GM20431 (cell line): ENCODE results near the gene NINL.
"Not testable (repeated sequence)": the region's sequence is repeated elsewhere in the genome, so short reads cannot be mapped to it uniquely, and the experiment has no call there.

Experiments
- in situ Hi-C: fragments of 300-500 bp; cut with MseI, MboI; formaldehyde crosslinking; loops from one replicate; pipeline ENCODE4 v1.15.0; 2020; ENCODE audit warnings: low sequenced_read_pairs; ENCODE audit not compliant: unreplicated experiment

NINL gene

DNA sequence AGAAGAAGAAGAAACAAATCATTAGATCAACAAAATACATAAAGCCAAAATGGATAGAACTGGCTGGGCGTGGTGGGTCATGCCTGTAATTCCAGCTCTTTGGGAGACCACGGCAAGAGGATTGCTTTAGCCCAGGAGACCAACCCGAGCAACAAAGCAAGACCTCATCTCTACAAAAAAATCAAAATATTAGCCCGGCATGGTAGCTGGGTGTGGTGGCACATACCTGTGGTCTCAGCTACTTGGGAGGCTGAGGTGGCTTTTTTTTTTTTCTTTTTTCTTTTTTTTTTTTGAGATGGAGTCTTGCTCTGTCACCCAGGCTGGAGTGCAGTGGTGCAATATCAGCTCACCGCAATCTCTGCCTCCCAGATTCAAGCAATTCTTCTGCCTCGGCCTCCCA is 21.5 kb downstream of the NINL start:
- in situ Hi-C loops = no loop called here

DNA sequence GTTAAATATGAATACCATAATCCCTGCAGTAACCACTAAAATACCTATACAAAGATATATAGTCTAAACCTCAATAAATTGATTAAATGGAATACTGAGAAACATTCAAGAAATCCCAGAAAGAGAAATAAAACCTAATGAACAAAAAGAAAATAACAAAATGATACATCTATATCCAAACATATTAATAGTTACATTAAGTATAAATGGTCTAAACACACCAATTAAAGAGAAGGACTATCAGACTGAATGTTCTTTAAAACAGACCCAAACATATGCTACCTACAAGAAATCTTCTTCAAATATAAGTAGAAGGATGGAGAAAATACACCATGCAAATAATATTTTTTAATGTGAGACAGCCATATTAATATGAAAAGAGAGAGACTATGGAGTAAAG is 22.0 kb downstream of the NINL start:
- in situ Hi-C loops = no loop called here

DNA sequence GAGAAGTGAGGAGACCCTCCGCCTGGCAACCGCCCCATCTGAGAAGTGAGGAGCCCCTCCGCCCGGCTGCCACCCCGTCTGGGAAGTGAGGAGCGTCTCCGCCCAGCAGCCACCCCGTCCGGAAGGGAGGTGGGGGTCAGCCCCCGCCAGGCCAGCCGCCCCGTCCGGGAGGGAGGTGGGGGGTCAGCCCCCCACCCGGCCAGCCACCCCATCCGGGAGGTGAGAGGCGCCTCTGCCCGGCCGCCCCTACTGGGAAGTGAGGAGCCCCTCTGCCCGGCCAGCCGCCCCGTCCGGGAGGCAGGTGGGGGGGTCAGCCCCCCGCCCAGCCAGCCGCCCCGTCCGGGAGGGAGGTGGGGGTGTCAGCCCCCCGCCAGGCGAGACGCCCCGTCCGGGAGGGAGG is 23.6 kb downstream of the NINL start:
- in situ Hi-C loops = not testable (repeated sequence)

DNA sequence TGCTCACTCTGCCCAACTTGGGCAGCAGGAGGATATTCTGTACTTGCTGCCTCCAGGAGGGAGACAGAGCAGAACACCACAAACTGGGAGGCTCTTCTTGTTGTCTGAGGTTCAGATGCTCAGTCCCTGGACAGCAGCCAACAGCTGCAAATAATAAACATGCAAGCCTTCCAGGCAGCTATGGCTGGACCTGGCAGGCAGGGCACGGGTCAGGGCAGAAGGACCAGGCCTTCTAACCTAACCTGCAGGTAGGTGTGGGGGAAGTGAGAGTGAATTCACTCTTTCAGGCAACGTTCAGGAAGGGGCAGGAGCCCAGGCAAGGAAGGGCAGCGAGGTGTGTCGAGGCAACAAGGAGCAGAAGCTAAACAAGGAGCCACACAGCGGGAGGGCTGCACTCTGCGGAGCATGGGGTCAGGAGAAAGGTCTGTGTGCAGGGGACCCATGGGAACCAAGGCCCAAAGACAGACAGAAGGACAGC is 31.5 kb downstream of the NINL start:
- in situ Hi-C loops = no loop called here

DNA sequence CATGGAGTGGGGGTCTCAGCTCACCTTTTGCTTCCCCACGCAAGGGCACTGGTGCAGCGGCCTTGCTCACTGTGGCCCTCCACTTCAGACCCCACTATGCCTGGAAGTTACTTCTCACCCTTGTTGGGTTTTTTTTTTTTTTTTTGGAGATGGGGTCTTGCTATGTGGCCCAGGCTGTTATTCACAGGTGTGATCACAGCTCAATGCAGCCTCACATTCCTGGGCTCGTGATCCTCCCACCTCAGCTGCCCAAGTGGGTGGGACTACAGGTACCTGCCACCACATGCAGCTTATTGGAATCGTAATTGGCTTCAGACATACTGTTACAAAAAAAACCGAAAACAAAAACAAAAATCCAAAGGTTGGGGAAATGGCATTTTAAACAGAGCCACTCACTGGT is 32.4 kb downstream of the NINL start:
- in situ Hi-C loops = no loop called here

DNA sequence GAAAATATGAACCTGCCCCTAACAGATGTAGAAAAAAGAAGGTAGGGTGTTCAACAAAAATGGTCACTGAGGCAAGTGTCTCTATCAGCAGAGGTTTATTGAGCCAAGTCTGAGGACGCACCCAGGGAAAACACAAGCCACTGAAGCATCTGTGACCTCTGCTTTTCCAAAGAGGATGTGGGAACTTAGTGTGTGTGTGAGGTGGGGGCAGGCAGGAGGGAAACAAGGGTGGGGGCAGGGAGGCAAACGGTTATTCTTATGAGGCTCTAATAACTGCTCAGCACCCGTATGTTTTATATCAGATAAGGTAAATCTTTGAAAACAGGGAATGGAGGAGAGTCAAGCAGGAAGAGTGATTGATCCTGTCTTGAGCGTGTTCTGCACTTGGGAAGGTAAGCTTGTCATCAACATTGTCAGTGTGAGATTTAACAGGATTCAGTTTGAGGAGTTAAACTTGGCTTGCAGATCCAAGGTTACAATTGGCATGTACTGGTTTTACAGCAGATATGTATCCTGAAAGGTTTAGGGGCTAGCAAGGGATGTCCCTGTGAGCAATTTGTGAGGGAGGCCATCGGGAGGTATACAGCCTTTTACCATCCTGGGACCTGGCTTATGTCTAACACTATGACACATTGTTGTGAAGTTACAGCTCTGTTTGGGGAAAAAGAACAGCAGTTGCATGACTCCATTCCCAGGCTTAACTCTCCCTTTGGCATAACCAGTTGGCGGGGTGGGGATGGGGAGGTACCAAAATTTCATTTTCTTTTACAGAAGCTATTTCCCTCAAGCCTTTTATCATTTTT is 33.7 kb downstream of the NINL start:
- in situ Hi-C loops = no loop called here

DNA sequence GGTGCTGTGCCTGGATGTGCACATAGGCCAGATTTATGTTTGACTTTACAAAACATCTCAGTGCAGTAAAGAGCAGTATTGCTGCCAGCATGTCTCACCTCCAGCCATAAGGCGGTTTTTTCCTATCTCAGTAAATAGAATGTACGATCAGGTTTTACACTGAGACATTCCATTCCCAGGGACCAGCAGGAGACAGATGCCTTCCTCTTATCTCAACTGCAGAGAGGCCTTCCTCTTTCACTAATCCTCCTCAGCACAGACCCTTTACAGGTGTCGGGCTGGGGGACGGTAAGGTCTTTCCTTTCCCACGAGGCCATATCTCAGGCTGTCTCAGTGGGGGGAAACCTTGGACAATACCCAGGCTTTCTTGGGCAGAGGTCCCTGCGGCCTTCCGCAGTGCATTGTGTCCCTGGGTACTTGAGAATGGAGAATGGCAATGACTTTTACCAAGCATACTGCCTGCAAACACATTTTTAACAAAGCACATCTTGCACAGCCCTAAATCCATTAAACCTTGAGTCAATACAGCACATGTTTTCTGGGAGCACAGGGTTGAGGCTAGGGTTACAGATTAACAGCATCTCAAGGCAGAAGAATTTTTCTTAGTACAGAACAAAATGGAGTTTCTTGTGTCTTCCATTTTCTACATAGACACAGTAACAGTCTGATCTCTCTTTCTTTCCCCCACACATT is 34.5 kb downstream of the NINL start:
- in situ Hi-C loops = not testable (repeated sequence)

DNA sequence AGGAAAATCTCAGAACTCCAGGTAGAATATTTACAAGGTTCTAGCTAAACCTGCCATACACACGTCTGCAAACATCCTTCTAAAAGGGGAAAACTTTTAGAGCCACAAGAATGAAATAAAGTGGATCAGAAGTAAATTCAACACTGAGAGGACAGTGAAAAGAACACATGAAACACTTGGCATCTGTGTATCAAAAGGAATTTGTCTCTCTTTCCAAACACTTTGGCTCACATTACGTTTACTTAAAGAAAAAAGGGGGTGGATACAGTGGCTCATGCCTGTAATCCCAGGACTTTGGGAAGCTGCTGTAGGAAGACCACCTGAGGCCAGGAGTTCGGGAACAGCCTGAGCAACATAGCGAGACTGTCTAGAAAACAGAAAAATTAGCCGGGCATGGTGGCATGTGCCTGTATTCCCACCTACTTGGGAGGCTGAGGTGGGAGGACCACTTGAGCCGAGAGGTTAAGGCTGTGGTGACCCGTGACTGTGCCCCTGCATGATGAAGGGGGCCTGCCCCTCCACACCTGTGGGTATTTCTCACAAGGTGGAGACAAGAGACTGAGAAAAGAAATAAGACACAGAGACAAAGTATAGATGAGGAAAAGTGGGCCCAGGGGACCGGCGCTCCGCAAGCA is 35.4 kb downstream of the NINL start:
- in situ Hi-C loops = no loop called here

DNA sequence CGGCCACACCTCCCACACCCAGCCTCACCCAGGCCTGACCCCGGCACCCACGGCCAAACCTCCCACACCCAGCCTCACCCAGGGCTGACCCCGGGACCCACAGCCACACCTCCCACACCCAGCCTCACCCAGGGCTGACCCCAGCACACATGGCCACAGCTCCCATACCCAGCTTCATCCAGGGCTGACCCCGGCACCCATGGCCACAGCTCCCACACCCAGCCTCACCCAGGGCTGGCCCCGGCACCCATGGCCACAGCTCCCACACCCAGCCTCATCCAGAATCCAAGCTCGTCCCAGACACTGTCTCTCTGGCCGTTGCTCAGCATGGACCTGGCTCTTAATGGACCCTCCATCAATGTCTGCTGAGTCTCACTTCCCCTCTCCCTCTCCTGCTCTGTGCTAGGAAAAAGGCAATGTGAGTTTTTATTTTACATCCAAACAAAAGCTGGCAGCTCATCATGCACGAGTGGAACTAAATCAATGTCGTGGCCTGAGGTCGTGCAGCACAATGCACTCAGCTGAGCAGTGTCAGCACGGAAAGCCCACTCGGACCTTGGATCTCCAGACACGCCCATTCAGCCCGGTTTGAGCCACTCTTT is 36.1 kb downstream of the NINL start:
- in situ Hi-C loops = no loop called here

DNA sequence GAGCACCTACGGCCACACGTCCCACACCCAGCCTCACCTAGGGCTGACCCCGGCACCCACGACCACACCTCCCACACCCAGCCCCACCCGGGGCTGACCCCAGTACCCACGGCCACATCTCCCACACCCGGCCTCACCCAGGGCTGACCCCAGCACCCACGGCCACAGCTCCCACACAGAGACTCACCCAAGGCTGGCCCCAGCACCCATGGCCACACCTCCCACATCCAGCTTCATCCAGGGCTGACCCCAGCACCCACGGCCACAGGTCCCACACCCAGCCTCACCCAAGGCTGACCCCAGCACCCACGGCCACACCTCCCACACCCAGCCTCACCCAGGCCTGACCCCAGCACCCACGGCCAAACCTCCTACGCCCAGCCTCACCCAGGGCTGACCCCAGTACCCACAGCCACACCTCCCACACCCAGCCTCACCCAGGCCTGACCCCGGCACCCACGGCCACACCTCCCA is 36.7 kb downstream of the NINL start:
- in situ Hi-C loops = no loop called here

DNA sequence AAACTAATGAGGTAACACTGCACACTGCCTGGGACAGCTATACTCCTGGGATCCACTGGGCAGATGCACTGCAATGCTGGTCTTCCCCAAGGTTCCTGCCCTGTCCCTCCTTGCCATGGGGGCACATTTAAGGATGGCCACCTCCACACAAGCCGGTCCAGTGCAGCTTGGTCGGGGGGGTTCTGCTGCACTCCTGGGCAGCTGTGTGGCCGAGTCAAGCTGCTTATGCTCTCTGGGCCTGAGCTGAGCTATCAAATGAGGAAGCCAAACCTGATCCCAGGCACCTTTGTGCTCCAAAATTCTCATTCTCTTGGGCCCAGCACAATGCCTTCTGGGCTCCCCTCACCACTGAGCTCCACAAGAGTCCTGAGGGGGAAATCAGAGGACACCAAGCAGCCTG is 37.3 kb downstream of the NINL start:
- in situ Hi-C loops = no loop called here

DNA sequence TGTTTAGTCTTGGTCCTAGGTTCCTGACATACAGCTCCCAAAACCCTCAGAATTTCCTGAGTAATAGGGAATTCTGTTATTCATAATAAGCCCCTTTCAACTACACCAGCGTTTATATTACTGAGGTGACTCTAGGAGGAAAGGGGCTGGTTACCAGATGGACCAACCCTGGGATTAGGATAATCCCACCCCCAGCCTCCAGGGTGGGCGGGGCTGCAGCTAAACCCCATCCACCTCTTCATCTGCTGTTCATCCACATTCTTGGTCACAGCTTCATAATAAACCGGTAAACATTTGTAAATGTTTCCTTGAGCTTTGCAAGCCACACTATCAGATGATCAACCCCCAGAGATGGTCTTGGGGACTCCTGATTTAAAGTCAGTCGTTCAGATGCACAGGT is 38.3 kb downstream of the NINL start:
- in situ Hi-C loops = no loop called here

DNA sequence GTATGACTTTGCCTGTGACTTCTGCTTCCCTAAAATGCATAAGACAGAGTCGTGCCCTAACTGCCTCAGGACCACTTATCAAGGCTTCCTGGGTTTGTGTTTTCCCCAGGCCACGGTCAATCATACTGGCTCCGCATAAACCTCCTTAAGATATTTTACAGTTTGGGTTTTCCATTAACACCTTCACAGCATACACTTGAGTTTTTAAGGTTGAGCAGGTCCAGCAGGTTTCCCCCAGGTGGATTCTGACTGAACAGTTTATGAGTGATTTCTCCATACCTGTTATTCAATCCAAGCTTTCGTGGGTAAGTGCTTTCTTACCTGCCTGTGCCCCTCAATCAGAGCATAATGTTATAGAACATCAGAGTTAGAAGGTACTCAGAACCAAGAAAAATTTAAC is 39.3 kb downstream of the NINL start:
- in situ Hi-C loops = no loop called here

DNA sequence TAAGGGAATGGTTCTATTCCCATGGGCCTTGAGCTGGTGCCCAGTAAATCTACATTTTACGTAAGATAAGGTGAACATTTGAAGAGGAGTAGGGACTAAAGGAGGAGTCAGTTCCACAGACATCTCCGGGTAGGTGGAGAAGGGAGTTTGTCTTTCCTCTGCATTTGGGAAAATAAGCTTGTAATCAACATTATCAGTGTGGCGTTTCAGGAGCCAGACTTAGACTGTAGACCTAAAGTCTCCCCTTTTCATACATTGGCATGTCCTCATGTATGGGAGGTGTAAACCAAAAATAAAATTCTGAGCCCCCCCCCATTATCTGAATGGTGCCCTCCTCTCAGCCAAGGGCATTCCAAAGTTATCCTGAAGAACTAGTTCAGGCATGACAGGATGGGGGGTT is 40.2 kb downstream of the NINL start:
- in situ Hi-C loops = no loop called here

DNA sequence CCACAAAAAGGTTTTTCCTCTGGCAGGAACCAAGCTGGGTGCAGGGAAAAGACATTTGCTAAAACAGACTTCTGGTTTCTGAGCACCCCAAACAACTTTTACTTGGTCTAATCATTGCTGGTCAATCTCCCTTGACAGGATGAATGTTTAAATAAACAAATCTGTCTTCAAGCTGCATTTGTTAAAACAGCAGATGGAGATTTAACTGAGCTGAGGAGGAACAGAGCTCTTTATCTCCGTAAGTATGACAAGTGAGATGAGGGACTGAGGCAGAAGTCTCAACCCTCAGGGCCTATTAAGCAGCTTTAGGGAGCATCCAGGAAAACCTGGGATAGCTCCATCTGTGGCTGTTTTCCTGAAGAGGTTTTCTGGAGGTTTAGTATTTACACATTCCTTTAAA is 40.6 kb downstream of the NINL start:
- in situ Hi-C loops = no loop called here

DNA sequence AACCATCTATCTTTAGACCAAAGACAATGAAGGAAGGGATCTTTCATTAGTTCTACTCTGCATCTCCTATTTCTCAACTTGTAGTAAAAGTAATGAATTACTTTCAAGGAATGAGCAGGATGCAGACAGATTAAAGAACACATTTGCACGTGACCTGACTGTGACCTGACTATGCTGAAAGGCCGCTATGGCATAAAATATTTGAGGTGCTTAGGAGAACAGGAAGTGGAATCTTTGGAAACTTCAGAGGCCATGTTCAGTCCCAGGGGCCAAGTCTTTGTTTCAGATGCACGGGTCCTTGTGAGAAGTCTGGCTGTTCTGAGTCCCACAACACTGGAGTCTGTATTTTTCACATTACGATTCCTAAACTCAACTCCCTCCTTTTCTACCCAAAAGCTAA is 41.0 kb downstream of the NINL start:
- in situ Hi-C loops = no loop called here

DNA sequence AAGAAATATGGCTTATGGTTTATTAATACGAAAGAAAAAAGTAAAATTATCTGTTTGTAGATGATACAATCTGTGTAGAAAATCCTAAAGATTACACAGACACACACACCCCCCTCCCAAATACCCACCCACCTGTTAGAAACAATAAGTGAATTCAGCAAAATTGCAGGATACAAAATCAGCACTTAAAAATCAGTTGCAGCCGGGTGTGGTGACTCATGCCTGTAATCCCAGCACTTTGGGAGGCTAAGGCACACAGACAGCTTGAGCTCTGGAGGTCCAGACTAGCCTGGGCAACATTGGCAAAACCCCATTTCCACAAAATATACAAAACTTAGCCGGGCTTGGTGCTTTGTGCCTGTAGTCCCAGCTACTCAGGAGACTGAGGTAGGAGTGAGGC is 42.3 kb downstream of the NINL start:
- in situ Hi-C loops = no loop called here

DNA sequence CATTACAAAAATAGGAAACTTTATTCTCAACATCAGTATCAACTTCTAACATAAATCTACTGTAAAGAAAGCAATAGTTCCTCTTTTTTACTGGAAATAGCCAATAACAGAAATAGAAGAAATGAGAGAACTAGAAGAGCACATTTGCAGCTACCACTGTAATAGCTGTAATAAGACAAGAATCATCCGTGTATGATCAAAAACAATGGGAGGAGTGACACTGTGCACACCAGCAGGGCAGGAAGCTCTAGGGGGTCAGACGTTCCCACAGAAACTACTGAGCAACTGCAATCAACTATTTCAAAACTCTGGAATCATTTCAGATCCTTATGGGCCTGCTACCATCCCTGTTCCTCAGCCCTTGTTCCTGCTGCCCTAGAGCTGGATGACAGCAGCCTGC is 43.7 kb downstream of the NINL start:
- in situ Hi-C loops = no loop called here

DNA sequence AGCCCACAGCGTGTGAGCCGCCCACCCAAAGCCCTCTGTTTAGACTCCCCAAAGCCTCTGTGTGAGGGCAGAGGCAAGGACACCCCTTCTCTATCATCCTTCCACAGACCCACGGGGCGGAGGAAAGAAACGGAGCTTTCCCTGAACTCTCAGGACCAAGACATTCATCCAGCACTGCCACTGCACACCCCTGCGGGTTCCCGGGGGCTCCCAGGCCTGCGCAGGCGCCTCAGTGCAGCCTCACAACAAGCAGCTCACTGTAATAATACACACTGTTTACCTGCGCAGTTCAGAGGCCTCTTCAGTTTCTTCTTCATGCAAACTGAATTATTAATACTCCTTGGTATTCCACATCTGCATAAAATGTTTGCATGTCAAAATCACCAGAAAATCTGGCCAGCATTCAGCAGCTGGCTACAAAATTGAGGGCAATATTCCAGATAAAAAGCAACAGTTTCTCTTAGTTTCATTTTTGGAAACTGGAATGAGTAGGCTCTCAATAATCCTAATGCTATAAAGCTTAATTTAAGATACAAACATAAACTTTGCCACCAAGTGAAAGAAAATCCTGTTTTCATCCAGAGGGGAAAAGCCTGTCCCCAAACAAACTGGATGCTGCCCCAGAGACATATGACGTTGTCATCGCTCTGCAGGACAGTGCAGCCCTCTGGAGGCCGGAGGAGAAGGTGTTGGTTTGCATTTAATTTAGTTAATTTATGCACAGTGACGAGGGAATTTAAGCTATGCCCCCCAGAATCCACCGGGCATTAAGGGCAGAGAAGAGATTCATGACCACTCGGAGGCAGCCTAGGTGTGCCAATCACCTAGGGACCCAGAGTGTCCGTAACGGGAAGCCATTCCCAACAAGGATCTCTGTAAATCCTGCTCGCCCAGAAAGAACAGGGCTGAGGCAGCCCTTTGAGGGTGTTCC is 45.3 kb downstream of the NINL start:
- in situ Hi-C loops = no loop called here
